Fibroblast of pulmonary artery (primary cell): ENCODE data around the gene ARMCX2.

Experiments used
- DNase-seq: peaks from one replicate; pipeline ENCODE4 v3.0.0-alpha.2; 2010; ENCODE audit warnings: low read depth
- H3K4me3 ChIP-seq: replicated peaks from 2 replicates; pipeline ENCODE4 v1.5.1; 2011; ENCODE audit warnings: low read depth, mild to moderate bottlenecking, control low read depth, low read length, moderate library complexity
- TF ChIP-seq, protein P1 (sequence below): IDR thresholded peaks from 2 replicates; pipeline ENCODE4 v1.5.1; 2011; ENCODE audit warnings: mild to moderate bottlenecking, control low read depth, low read length, inconsistent platforms; ENCODE audit errors: missing control alignments

ARMCX2 gene

DNA sequence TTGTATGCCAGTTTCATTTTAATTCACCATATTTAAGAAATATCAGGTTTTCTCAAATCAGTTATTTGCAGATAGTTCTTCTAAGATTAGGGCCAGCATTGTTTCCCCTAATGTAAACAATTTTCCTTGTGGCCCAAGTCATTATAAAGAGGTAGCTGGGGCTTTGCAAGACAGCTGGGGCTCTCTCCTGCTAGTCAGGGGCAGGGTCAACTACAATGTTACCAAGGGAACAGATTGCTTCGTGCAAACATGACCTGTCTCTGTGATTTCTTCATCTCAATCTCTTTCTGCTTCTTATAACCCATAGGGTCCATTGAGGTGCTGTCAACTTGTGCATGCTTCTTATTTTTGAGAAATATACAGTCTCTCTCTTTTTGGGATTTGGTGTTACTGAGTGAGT is 53.9 kb downstream of the ARMCX2 start:
- no peak for DNase-seq
- TF ChIP-seq, protein P1, sequence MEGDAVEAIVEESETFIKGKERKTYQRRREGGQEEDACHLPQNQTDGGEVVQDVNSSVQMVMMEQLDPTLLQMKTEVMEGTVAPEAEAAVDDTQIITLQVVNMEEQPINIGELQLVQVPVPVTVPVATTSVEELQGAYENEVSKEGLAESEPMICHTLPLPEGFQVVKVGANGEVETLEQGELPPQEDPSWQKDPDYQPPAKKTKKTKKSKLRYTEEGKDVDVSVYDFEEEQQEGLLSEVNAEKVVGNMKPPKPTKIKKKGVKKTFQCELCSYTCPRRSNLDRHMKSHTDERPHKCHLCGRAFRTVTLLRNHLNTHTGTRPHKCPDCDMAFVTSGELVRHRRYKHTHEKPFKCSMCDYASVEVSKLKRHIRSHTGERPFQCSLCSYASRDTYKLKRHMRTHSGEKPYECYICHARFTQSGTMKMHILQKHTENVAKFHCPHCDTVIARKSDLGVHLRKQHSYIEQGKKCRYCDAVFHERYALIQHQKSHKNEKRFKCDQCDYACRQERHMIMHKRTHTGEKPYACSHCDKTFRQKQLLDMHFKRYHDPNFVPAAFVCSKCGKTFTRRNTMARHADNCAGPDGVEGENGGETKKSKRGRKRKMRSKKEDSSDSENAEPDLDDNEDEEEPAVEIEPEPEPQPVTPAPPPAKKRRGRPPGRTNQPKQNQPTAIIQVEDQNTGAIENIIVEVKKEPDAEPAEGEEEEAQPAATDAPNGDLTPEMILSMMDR, result no peak

More for the DNA sequence above, 53.9 kb downstream of the ARMCX2 start:
- no peak overlapping the region for H3K4me3 ChIP-seq
